WTC11 (cell line): ENCODE results near the gene TSPAN18. TPM values are rescaled to one million over a fixed set of nuclear protein-coding genes. Genes with fewer than 3 reads are reported as not detected.

ENCODE experiments used
- ATAC-seq: fragments of 200-7000 bp; cut with Tn5 transposase; 2 replicates; pipeline ENCODE4 v1.10.0; 2021; ENCODE audit warnings: mild to moderate bottlenecking, moderate library complexity
- CTCF ChIA-PET: fragments of 300-600 bp; sonication (Branson Sonifier 250); formaldehyde crosslinking; loops from one replicate; lab custom pipeline; 2021; ENCODE audit warnings: antibody characterized with exemption; lab: Charles Lee
- POLR2A ChIA-PET: fragments of 350-600 bp; sonication (Branson Sonifier 250); formaldehyde crosslinking; loops from one replicate; lab custom pipeline; 2021; ENCODE audit warnings: antibody characterized with exemption; lab: Charles Lee
- DNase-seq: peaks from one replicate; pipeline ENCODE4 v3.0.0; 2021; ENCODE audit warnings: low spot score
- H3K27ac Mint-ChIP-seq: 2 replicates; pipeline ENCODE4 v1.8.0; 2021; ENCODE audit warnings: mixed read lengths
- H3K27me3 Mint-ChIP-seq: 2 replicates; pipeline ENCODE4 v1.8.0; 2021; ENCODE audit warnings: low read depth, mild to moderate bottlenecking, moderate library complexity, mixed read lengths
- H3K36me3 Mint-ChIP-seq: 2 replicates; pipeline ENCODE4 v1.8.0; 2021; ENCODE audit warnings: mixed read lengths
- H3K4me1 Mint-ChIP-seq: 2 replicates; pipeline ENCODE4 v1.8.0; 2022; ENCODE audit warnings: mixed read lengths
- H3K4me3 Mint-ChIP-seq: 2 replicates; pipeline ENCODE4 v1.8.0; 2021; ENCODE audit warnings: mild to moderate bottlenecking, moderate library complexity, mixed read lengths
- H3K9me3 Mint-ChIP-seq: 2 replicates; pipeline ENCODE4 v1.8.0; 2021; ENCODE audit warnings: mixed read lengths
- AFF4 ChIP-seq: sonication (generic); formaldehyde crosslinking; IDR thresholded peaks from 2 replicates; pipeline ENCODE4 v1.8.1; 2023; ENCODE audit warnings: mild to moderate bottlenecking, missing genetic modification reagents, borderline replicate concordance
- ATF1 ChIP-seq: sonication (generic); formaldehyde crosslinking; IDR thresholded peaks from 2 replicates; pipeline ENCODE4 v1.8.1; 2023; ENCODE audit warnings: mild to moderate bottlenecking, moderate library complexity, missing genetic modification reagents
- ATF6 ChIP-seq: sonication (generic); formaldehyde crosslinking; IDR thresholded peaks from 2 replicates; pipeline ENCODE4 v1.8.1; 2023; ENCODE audit warnings: mild to moderate bottlenecking, missing genetic modification reagents
- CBFB ChIP-seq: sonication (generic); formaldehyde crosslinking; IDR thresholded peaks from 2 replicates; pipeline ENCODE4 v1.8.1; 2022; ENCODE audit warnings: mild to moderate bottlenecking, low read depth, missing genetic modification reagents
- GTF2I ChIP-seq: fragments of 250-450 bp; sonication (Bioruptor Pico); conservative IDR thresholded peaks from 2 replicates; pipeline ENCODE4 v1.4.0; 2021; ENCODE audit warnings: mild to moderate bottlenecking
- MYBL2 ChIP-seq: sonication (generic); formaldehyde crosslinking; IDR thresholded peaks from 2 replicates; pipeline ENCODE4 v1.8.1; 2023; ENCODE audit warnings: mild to moderate bottlenecking, moderate library complexity, missing genetic modification reagents
- NFYB ChIP-seq: sonication (generic); formaldehyde crosslinking; conservative IDR thresholded peaks from 2 replicates; pipeline ENCODE4 v1.8.0; 2022; ENCODE audit warnings: low read depth, missing genetic modification reagents
- NR2C2 ChIP-seq: sonication (generic); formaldehyde crosslinking; IDR thresholded peaks from 2 replicates; pipeline ENCODE4 v1.8.0; 2022; ENCODE audit warnings: mild to moderate bottlenecking, missing genetic modification reagents
- NR3C1 ChIP-seq: sonication (generic); formaldehyde crosslinking; conservative IDR thresholded peaks from 2 replicates; pipeline ENCODE4 v1.8.1; 2023; ENCODE audit warnings: low read depth, mild to moderate bottlenecking, missing genetic modification reagents
- RORB ChIP-seq: fragments of 250-450 bp; sonication (Bioruptor Pico); IDR thresholded peaks from 2 replicates; pipeline ENCODE4 v1.9.0; 2021; ENCODE audit warnings: mild to moderate bottlenecking
- SMAD4 ChIP-seq: sonication (generic); formaldehyde crosslinking; IDR thresholded peaks from 2 replicates; pipeline ENCODE4 v1.8.0; 2022; ENCODE audit warnings: mild to moderate bottlenecking, missing genetic modification reagents
- SOX15 ChIP-seq: fragments of 250-450 bp; sonication (Bioruptor Pico); IDR thresholded peaks from 2 replicates; pipeline ENCODE4 v1.9.0; 2021; ENCODE audit warnings: mild to moderate bottlenecking
- STAT6 ChIP-seq: sonication (generic); formaldehyde crosslinking; conservative IDR thresholded peaks from 2 replicates; pipeline ENCODE4 v1.8.1; 2023; ENCODE audit warnings: mild to moderate bottlenecking, low read depth, missing genetic modification reagents, moderate library complexity
- ZNF263 ChIP-seq: sonication (generic); formaldehyde crosslinking; IDR thresholded peaks from 2 replicates; pipeline ENCODE4 v1.8.1; 2022; ENCODE audit warnings: low read depth, mild to moderate bottlenecking, moderate library complexity, missing genetic modification reagents
- total RNA-seq: library from RNA; stranded (reverse); gene quantifications from 3 replicates; pipeline ENCODE4 v1.2.3, GENCODE V29; 2021
- TF ChIP-seq, protein P1 (sequence below): sonication (generic); formaldehyde crosslinking; IDR thresholded peaks from 2 replicates; pipeline ENCODE4 v1.8.1; 2023; ENCODE audit warnings: mild to moderate bottlenecking, missing genetic modification reagents, moderate library complexity
- TF ChIP-seq, protein P2 (sequence below): sonication (generic); formaldehyde crosslinking; IDR thresholded peaks from 2 replicates; pipeline ENCODE4 v1.8.1; 2022; ENCODE audit warnings: missing genetic modification reagents, borderline replicate concordance
- TF ChIP-seq, protein P3 (sequence below): sonication (generic); formaldehyde crosslinking; IDR thresholded peaks from 2 replicates; pipeline ENCODE4 v1.8.1; 2023; ENCODE audit warnings: mild to moderate bottlenecking, missing genetic modification reagents, moderate library complexity

TSPAN18 gene
- total RNA-seq, 1 experiment from 2014 or later: 44.7 TPM

GRCh38 chr11:44880953-44881352 is 154.2 kb downstream of the TSPAN18 start:
- no peaks in the 10 kb centered on the region for H3K9me3 Mint-ChIP-seq
- no peaks in the 10 kb centered on the region for H3K36me3 Mint-ChIP-seq
- CTCF ChIA-PET: no interaction called here
- DNase-seq (no peak), ATAC-seq (no peak)
- H3K27me3 Mint-ChIP-seq: no peaks in the 10 kb centered on the region
- no peak overlapping the region for H3K4me3 Mint-ChIP-seq
- POLR2A ChIA-PET: no interaction called here
- no peak overlapping the region for H3K27ac Mint-ChIP-seq
- peaks cover 13% of the 10 kb centered on the region for H3K4me1 Mint-ChIP-seq
- TF ChIP-seq MYBL2 (no peak), SMAD4 (CRISPR knock-in tag) (no peak), ATF6 (no peak), NFYB (no peak), CBFB (CRISPR knock-in tag) (no peak), STAT6 (CRISPR knock-in tag) (no peak), AFF4 (no peak), ATF1 (no peak)
- TF ChIP-seq, protein P1, sequence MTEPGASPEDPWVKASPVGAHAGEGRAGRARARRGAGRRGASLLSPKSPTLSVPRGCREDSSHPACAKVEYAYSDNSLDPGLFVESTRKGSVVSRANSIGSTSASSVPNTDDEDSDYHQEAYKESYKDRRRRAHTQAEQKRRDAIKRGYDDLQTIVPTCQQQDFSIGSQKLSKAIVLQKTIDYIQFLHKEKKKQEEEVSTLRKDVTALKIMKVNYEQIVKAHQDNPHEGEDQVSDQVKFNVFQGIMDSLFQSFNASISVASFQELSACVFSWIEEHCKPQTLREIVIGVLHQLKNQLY (CRISPR knock-in tag): no peak
- TF ChIP-seq, protein P2, sequence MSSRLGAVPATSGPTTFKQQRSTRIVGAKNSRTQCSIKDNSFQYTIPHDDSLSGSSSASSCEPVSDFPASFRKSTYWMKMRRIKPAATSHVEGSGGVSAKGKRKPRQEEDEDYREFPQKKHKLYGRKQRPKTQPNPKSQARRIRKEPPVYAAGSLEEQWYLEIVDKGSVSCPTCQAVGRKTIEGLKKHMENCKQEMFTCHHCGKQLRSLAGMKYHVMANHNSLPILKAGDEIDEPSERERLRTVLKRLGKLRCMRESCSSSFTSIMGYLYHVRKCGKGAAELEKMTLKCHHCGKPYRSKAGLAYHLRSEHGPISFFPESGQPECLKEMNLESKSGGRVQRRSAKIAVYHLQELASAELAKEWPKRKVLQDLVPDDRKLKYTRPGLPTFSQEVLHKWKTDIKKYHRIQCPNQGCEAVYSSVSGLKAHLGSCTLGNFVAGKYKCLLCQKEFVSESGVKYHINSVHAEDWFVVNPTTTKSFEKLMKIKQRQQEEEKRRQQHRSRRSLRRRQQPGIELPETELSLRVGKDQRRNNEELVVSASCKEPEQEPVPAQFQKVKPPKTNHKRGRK (CRISPR knock-in tag): no peak
- TF ChIP-seq, protein P3, sequence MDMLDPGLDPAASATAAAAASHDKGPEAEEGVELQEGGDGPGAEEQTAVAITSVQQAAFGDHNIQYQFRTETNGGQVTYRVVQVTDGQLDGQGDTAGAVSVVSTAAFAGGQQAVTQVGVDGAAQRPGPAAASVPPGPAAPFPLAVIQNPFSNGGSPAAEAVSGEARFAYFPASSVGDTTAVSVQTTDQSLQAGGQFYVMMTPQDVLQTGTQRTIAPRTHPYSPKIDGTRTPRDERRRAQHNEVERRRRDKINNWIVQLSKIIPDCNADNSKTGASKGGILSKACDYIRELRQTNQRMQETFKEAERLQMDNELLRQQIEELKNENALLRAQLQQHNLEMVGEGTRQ (CRISPR knock-in tag): no peak

- DNase-seq: no peak
- ChIA-PET POLR2A (no interaction called here), CTCF (interaction anchor here (0.6 kb wide), 1 partner anchor 17 kb away, joined by 4 read pairs; no protein-coding TSS in a partner anchor)
- Mint-ChIP-seq H3K27me3 (no peaks in the 10 kb centered on the region), H3K36me3 (no peaks in the 10 kb centered on the region), H3K9me3 (no peaks in the 10 kb centered on the region)
- ATAC-seq: no peak
- TF ChIP-seq ZNF263 (CRISPR knock-in tag) (no peak), RORB (no peak), SOX15 (CRISPR knock-in tag) (no peak), NR2C2 (no peak), NR3C1 (CRISPR knock-in tag) (no peak), GTF2I (CRISPR knock-in tag) (no peak)
- TF ChIP-seq, all 79 proteins: peak for 0
- H3K27ac Mint-ChIP-seq: 0 out of 2 replicates have a peak overlapping the region, but pooled peaks have one; percentile 23
- H3K4me1 Mint-ChIP-seq: peaks cover 32% of the 10 kb centered on the region
- H3K4me3 Mint-ChIP-seq: no peak overlapping the region
Observed at GRCh38 chr11:44883277-44883676, 156.5 kb downstream of the TSPAN18 start.
